MCF 10A (cell line): ENCODE results near the gene PIK3R5. TPM values are rescaled to one million over a fixed set of nuclear protein-coding genes. Genes with fewer than 3 reads are reported as not detected.

Source experiments
- BruUV-seq: library from RNA; stranded (reverse); fragments of 400-500 nt; replicated peaks from 2 replicates; lab custom pipeline; 2021; lab: Mats Ljungman, UMichigan
- CTCF ChIA-PET: fragments of 300-600 bp; sonication (Branson Sonifier 250); formaldehyde crosslinking; extraction: SDS; loops from one replicate; lab custom pipeline; 2021; ENCODE audit warnings: antibody characterized with exemption, inconsistent platforms; lab: Yijun Ruan, JAX
- POLR2A ChIA-PET: fragments of 300-600, 350-650 bp; sonication (Branson Sonifier 250); formaldehyde crosslinking; extraction: SDS; loops from one replicate; lab custom pipeline; 2020; ENCODE audit warnings: antibody characterized with exemption, inconsistent platforms; lab: Yijun Ruan, JAX
- DNase-seq: peaks from one replicate; pipeline ENCODE4 v3.0.0-alpha.2; 2018; ENCODE audit not compliant: unreplicated experiment
- H3K27ac Mint-ChIP-seq: one replicate; pipeline ENCODE4 v1.8.0; 2022; ENCODE audit warnings: mild to moderate bottlenecking, low read depth, mixed read lengths; ENCODE audit not compliant: unreplicated experiment
- H3K27me3 Mint-ChIP-seq: one replicate; pipeline ENCODE4 v1.8.0; 2022; ENCODE audit warnings: mixed read lengths; ENCODE audit not compliant: insufficient read depth, unreplicated experiment
- H3K36me3 Mint-ChIP-seq: one replicate; pipeline ENCODE4 v1.8.0; 2022; ENCODE audit warnings: mild to moderate bottlenecking, moderate library complexity, mixed read lengths; ENCODE audit not compliant: insufficient read depth, unreplicated experiment
- H3K4me1 Mint-ChIP-seq: one replicate; pipeline ENCODE4 v1.8.0; 2022; ENCODE audit warnings: mixed read lengths; ENCODE audit not compliant: insufficient read depth, unreplicated experiment
- H3K4me3 Mint-ChIP-seq: one replicate; pipeline ENCODE4 v1.8.0; 2022; ENCODE audit warnings: mild to moderate bottlenecking, moderate library complexity, mixed read lengths; ENCODE audit not compliant: unreplicated experiment
- H3K9me3 Mint-ChIP-seq: one replicate; pipeline ENCODE4 v1.8.0; 2022; ENCODE audit warnings: mixed read lengths; ENCODE audit not compliant: unreplicated experiment
- intact Hi-C: fragments of 100-400 bp; cut with micrococcal nuclease; formaldehyde crosslinking; loops from 2 replicates; pipeline ENCODE4 v1.14.1; 2022
- total RNA-seq: library from RNA; stranded (reverse); gene quantifications from 2 replicates; pipeline ENCODE4 v1.2.3, GENCODE V29; 2022
- TF ChIP-seq, protein P1 (sequence below): fragments of 200-600 bp; IDR thresholded peaks from one replicate; pipeline ENCODE4 v1.8.0; 2022; ENCODE audit warnings: antibody characterized with exemption, mild to moderate bottlenecking; ENCODE audit not compliant: unreplicated experiment

PIK3R5 gene
- total RNA-seq, 1 experiment from 2014 or later = not detected

DNA sequence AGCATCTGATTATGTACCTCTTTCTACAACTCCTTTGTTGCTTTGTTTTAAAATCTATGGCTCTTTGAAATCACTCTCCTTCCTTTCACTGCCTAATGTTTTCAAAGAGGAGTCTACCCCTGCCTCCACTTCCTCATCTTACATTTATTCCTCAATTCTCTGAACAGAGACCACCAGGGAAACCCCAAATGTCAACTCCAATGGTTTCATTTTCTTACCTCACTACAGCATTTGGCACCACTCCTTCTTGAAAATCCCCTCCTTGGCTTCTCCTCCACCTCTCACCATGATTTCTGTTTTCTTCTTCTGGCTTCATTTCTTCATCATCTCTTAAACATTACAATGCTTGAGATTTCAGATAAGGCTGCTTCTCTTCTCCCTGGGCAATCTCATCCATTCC lies 2.4 kb upstream of the PIK3R5 start:
- POLR2A ChIA-PET = no interaction called here
- intact Hi-C loops = no loop called here
- no peak for DNase-seq
- CTCF ChIA-PET = interaction anchor here (0.5 kb wide), 1 partner anchor 388 kb away, joined by 3 read pairs; no protein-coding TSS in a partner anchor
- Mint-ChIP-seq H3K27me3 (peaks cover 21% of the 10 kb centered on the region), H3K9me3 (peaks cover 33% of the 10 kb centered on the region), H3K4me1 (no peaks in the 10 kb centered on the region), H3K4me3 (no peak overlapping the region), H3K27ac (no peak overlapping the region), H3K36me3 (no peaks in the 10 kb centered on the region)
- BruUV-seq = no TSS peak
- TF ChIP-seq, protein P1, sequence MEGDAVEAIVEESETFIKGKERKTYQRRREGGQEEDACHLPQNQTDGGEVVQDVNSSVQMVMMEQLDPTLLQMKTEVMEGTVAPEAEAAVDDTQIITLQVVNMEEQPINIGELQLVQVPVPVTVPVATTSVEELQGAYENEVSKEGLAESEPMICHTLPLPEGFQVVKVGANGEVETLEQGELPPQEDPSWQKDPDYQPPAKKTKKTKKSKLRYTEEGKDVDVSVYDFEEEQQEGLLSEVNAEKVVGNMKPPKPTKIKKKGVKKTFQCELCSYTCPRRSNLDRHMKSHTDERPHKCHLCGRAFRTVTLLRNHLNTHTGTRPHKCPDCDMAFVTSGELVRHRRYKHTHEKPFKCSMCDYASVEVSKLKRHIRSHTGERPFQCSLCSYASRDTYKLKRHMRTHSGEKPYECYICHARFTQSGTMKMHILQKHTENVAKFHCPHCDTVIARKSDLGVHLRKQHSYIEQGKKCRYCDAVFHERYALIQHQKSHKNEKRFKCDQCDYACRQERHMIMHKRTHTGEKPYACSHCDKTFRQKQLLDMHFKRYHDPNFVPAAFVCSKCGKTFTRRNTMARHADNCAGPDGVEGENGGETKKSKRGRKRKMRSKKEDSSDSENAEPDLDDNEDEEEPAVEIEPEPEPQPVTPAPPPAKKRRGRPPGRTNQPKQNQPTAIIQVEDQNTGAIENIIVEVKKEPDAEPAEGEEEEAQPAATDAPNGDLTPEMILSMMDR = no peak

DNA sequence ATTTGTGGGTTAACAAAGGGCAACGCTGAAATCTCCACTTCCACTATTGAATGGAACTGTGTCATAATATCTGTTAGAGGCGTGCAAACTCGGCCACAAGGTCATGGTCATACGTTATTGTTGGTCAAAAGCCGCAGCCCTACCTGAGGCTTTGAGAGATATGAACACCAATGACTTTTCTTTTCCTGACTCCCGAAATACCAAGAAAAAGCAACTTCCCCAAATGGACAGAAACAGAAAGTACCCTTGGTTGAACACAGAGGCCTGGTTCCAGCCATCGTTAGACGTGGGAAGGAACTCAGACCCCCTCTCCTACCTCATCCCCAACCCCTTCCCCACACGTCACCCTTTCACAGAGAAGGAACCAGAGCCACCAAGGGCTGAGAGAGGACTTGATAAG lies 1.4 kb upstream of the PIK3R5 start:
- ChIA-PET POLR2A (no interaction called here), CTCF (no interaction called here)
- Mint-ChIP-seq H3K27me3 (peaks cover 21% of the 10 kb centered on the region), H3K4me3 (no peak overlapping the region), H3K36me3 (no peaks in the 10 kb centered on the region), H3K9me3 (peaks cover 28% of the 10 kb centered on the region), H3K27ac (no peak overlapping the region), H3K4me1 (no peaks in the 10 kb centered on the region)
- TF ChIP-seq, protein P1 = no peak
- DNase-seq = no peak
- intact Hi-C loops = no loop called here
- no TSS peak for BruUV-seq

DNA sequence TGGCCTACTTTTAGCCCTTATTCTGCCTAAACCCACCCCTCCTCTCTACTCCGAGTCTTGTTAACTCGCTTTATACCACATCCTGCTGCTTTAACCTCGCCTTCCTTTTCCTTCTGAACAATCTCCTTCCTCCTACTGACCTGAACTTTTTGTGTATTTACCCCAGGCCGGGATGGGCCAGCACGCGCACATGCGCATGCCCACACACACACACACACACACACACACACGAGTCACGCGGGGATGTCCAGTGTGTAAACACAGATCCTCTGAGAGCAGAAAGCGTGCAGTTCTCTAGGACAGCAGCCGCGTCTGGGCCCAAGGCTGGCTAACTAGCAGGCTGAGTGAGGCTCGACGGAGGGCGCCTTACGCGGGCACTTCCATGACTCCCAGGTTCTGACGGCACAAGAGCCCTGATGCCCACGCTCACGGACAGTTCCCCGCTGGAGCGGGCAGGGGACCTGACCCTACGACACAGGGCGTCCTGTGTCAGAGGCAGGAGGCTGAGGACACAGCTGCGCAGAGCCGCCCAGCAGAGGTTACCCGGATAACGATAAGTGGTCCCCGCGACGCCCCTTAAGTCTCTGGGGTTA lies 610 bp downstream of the PIK3R5 start:
- DNase-seq = no peak
- Mint-ChIP-seq H3K27me3 (peaks cover 21% of the 10 kb centered on the region), H3K4me1 (peaks cover 5% of the 10 kb centered on the region), H3K27ac (no peak overlapping the region), H3K36me3 (no peaks in the 10 kb centered on the region), H3K9me3 (peaks cover 14% of the 10 kb centered on the region), H3K4me3 (no peak overlapping the region)
- CTCF ChIA-PET = no interaction called here
- intact Hi-C loops = no loop called here
- TF ChIP-seq, protein P1 = no peak
- no TSS peak for BruUV-seq
- POLR2A ChIA-PET = no interaction called here

DNA sequence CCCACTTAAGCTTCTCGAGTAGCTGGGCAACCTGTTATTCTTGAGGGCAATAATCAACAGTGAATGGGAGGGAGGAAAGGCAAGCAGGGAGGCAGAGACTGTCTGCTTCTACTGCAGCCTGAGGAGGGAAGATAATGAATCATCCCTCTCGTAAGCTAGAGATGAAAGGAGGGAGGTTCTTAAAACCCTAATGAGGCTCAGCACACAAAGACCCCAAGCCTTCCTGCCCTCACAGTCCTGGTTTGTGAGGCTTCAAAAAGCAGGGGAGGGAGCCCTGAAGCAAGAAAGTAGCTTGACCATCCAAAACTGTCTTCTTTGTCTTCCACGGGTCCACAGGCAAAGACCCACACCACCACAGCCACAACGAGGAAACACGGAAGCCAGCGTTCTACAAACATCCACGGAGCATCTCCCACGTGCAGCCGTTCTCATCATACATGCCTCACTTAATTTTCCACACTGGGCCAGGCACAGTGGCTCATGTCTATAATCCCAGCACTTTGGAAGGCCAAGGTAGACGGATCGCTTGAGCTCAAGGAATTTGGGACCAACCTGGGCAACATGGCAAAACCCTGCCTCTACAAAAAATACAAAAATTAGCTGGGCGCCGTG lies 1.8 kb downstream of the PIK3R5 start:
- intact Hi-C loops = no loop called here

More for the DNA sequence above, 1.8 kb downstream of the PIK3R5 start:
- H3K4me3 Mint-ChIP-seq = no peak overlapping the region
- no peak overlapping the region for H3K27ac Mint-ChIP-seq
- ChIA-PET CTCF (interaction anchor here (0.6 to 1.0 kb wide), 2 partner anchors 73 to 209 kb away, joined by 3 read pairs; no protein-coding TSS in a partner anchor), POLR2A (no interaction called here)
- H3K27me3 Mint-ChIP-seq = peaks cover 20% of the 10 kb centered on the region
- H3K4me1 Mint-ChIP-seq = peaks cover 5% of the 10 kb centered on the region
- H3K9me3 Mint-ChIP-seq = peaks cover 7% of the 10 kb centered on the region
- TF ChIP-seq, protein P1 = no peak
- no TSS peak for BruUV-seq
- no peak for DNase-seq
- no peaks in the 10 kb centered on the region for H3K36me3 Mint-ChIP-seq
